Measurements from ENCODE around the gene RSPRY1.

Gene RSPRY1

GRCh38 chr16:57185945-57186871 is at the start of gene RSPRY1, which contains the start of gene PSME3IP1:
Gene RSPRY1, plus strand, starts transcription at chr16:57186329. Its CDS starts 18,330 bp downstream, at chr16:57204659.
Gene PSME3IP1, minus strand, starts transcription at chr16:57186039. Its CDS starts 12,185 bp downstream, at chr16:57173854.
- peak; percentile 100 for DNase-seq (ENCODE audit: low spot score)

DNA sequence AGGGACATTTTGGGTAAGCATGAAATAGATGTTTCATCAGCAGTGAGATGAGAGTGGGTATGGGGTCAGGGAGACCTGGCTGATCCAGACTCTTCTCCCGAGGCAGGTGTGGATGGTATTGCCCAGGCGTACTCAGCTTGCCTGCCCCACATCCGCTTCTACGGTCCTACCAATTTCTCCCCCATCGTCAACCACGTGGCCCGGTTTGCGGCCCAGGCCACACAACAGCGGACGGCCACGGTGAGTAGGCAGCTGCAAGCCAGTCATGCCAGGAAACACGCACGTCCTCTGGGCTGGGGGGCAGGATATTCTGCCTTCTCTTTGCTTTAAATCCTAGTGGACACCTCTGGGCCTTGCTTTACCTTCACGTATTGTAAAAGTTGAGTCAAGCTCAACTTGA is 49.1 kb upstream of the RSPRY1 start:
- no peak for DNase-seq (ENCODE audit: low spot score)

DNA sequence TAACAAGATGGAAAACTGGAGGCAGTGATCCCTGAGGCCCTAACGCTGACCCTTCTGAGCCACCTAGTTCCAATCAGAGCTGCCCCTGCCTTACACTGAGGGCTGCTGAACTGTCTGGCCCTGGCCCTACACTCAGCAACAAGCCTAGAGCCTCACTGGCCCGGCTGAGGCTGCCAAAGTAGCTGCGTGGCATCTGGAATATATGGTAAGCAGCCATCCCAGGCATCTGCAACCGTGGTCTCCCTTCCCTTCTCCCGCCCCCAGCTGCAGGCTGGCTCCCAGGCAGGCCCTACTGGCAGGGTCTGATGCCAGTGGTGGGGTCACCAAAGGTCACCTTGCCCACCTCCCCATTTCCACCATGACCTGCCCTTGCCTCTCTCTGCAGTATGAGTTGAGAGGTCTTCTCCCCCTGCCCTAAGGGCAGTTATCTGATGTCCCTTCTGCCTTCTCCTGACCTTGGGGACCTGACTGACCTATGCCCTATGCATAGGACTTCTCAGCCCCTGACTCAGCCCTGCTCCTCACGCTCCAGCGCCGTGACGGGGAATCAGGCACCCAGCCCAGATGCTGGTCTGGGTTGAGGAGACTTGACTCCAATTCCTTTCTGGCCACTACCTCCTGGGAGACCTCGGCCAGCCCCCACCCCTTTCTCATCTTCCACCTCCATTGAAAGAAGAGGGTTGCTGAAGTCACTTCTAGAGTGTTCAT is 48.4 kb upstream of the RSPRY1 start:
- DNase-seq (ENCODE audit: low spot score): no peak

DNA sequence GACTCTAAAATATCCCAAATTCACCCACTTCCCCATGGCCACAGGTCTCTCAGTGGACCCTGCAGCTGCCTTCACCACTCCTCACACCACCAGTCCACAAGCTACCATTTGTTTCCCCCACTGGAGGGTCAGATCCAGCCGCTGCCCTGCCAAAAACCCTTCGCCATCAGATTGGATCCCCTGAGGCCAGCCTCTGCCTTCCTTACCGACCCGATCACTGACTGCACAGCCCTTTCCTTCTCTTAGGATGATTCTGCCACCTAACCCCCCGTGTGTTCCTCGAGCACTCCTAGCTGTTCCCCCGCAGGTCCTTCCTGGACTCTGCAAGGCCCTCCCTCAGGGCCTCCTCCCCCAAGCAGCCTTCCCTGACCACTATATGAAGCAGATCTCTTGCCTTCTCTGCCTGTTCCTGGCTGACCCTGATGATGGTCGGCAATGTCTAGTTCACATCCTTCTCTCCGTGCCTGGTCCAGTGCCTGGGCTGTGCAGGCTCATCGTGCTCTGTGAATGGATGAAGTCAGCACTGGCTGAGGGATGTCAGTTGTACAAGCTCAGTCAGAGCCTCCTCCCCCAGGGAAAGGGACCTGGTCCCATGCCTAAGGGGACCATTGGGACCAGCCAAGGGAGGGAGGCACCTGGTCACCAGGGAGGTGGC is 47.7 kb upstream of the RSPRY1 start:
- no peak for DNase-seq (ENCODE audit: low spot score)

GRCh38 chr16:57140931-57141668 is 45.0 kb upstream of the RSPRY1 start:
- no peak for DNase-seq (ENCODE audit: low spot score)

DNA sequence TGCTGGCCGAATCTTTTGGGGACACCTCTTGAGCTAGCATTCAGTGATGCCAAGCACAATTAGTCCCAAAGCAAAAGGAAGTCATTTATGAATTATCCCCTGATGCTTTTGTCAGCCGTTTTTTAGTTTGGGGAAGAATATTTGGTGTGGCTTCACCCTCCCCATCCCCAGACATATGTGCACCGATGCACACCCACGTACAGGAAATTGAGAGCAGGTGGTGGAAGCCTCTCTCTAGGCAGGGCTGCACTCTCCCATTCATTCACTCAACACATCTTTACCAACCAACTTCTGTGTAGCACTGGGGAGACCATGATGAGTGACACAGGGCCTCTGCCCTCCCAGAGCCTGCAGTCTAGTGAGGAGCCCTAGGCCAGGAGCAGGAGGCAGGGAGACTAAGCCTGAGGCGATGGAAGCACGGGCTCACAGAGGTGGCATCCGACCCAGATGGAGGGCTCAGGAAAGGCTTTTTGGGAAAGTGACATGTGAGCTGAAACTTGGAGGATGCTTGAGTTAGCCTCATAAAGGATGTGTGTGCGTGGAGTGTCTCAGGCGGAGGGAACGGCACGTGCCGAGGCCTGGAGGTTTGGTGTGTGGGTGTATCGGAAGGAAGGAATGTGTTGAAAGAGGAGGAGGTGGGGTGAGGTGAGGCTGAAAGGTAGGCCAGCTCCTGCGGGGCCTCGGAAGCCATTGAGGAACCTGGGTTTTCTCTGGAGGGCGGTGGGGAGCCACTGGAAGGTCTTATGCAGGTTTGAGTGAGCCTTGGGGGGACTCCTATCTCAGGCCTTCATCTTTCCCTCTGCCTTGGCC is 44.1 kb upstream of the RSPRY1 start:
- DNase-seq (ENCODE audit: low spot score): no peak

DNA sequence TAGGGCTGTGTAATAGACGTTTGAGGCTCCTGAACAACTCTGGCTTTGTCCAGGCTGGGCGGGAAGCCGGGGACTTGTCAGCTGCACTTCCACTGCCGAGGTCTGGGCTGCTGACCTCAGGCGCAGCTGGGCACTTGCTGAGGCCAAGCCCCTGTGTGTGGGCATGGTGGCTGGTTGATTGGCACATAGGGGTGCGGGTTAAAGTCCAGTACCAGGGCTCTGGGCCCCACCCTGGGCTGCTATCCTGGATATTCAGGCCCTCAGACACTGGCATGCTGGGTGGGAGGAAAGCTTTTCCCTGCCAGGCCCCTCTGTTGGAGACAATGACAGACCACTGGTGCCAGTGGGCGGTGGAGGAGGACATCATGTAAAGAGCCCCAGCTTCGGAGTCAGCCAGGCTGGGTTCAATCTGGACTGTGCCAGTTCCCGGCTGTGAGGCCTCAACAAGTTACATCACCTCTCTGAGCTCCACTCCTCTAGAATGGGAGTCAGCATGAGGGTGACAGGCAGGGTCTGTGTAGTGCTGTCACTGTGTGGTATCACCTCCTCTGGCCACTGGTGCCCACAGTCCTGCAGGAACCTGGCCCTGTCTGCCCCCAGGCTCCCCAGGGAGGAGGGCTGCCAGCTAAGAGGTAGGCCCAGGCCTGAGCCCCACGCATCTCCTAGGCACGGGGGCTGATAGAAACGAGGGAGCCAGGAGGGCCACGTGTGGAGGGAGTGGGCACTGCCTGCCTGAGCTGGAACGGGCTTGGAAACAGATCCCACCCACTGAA is 42.8 kb upstream of the RSPRY1 start:
- DNase-seq (ENCODE audit: low spot score): no peak

DNA sequence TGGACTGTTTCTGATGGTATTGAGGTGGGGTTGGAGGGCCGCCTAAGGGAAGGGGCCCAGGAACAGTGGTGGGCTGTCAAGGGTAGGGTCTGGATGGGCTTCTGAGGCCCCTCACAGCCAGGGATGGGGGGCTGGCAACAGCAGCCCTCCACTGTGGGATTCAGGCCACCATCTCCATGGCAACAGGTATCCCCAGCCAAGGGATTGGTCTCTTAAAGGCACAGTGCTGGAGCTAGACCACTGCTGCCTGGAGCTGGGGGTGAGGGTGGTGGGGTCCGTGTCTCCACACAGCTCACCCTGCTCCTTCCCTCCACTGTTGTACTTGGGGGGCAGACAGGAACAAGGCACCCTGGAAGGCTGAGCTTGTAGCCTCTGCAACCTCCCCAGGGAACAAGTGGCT is 42.1 kb upstream of the RSPRY1 start:
- DNase-seq (ENCODE audit: low spot score): no peak

DNA sequence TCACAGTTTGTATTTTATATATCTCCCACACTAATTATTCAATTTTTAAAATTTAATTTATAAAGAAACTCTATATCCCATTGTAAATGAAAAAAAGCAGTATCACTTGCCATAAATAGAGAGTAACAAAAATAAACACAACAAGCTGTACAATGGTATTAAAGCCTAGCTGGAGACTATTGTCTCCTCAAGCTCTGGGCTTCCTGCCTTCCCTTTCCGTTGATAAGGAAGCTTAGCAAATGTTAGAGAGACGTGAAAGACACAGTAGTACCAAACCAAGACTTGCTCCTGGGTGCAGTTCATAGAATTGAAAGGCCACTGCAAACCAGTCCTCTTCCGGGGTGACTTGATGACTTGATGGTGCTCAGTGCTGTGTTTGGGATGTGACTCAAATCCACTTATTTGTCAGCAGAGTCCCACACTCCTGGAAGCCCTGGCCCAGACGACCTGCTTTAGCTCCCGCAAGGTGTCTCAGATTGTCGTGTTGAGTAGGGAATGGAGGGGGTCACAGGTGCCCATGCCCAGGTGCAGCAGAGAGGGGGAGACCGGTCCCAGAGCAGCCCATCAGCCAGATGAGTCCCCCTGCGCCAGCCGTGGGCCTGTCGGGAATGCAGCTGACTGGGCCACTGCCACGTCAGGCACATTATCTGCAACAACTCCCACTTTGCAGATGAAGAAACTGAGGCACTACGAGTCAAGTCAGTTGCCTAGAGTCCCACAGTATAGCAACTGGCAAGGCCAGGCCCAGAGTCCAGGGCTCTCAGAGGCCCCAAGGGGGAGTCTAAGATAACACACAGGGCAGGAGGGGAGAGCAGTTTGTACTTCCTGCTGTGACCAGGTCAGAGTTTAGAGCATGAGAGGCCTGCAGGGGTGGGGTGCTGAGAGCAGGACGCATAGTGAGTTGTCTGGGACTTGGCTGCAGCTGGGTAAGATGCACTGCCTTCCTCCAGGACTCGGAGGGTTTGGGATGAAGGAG is 40.8 kb upstream of the RSPRY1 start:
- no peak for DNase-seq (ENCODE audit: low spot score)

DNA sequence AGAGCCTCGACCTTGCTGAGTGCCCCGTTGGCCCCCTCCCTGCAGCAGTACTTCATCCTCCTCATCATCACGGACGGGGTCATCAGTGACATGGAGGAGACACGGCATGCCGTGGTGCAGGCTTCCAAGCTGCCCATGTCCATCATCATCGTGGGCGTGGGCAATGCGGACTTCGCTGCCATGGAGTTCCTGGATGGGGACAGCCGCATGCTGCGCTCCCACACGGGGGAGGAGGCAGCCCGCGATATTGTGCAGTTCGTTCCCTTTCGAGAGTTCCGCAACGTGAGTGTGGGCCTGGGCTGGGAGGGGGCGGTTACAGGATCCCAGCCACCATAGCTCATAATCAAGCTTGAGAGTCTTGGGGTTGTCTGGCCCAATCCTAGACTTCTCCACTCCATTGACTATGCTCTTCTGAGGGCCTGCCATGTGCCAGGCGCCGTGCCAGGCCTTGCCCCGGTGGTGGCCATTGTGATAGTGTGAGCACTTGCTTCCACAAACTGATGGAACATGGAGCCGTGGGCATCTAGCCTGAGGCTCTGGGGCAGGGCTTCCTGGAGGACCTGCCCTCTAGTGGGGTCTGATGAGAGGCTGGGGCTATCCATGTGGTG is 40.0 kb upstream of the RSPRY1 start:
- DNase-seq (ENCODE audit: low spot score): no peak

GRCh38 chr16:57146735-57147134 is 39.4 kb upstream of the RSPRY1 start:
- DNase-seq (ENCODE audit: low spot score): peak; percentile 19

DNA sequence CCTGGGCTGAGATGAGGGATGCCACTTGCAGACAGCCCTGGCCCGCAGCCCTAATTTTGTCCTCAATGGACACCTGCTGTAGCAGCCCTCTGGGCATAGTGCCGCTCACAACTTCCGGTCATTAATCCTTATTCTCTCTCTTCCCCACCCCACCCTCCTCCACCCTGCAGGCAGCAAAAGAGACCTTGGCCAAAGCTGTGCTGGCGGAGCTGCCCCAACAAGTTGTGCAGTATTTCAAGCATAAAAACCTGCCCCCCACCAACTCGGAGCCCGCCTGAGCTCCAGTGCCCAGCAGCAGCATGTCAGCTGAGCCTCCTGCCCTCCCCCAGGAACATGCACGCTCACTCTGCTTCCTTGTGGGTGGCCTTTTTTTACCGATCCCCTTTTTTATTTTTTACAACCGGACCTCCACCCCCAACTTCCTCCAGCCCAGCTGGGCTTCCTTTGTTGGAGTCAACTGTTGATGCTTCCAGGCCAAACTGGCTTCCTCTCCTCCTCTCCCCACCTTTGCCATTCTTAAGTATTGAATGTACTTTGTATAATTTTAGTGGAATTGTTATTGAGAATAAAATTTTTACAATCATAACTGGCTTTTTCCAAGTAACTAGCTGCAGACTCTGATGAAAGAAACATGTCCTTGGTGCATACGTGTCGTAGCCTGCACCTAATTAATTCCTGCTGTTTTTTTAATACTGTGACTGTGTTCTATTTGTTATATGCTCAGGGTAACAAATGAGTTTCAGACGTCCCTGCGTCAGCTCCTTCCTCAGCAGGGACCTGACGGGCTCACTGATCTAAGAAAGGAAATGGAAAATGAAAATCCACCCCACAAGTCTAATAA is 38.5 kb upstream of the RSPRY1 start:
- peak; percentile 47 for DNase-seq (ENCODE audit: low spot score)

- DNase-seq (ENCODE audit: low spot score): no peak
Observed at GRCh38 chr16:57148481-57148880, 37.6 kb upstream of the RSPRY1 start.

- no peak for DNase-seq (ENCODE audit: low spot score)
Observed at GRCh38 chr16:57149391-57149790, 36.7 kb upstream of the RSPRY1 start.

DNA sequence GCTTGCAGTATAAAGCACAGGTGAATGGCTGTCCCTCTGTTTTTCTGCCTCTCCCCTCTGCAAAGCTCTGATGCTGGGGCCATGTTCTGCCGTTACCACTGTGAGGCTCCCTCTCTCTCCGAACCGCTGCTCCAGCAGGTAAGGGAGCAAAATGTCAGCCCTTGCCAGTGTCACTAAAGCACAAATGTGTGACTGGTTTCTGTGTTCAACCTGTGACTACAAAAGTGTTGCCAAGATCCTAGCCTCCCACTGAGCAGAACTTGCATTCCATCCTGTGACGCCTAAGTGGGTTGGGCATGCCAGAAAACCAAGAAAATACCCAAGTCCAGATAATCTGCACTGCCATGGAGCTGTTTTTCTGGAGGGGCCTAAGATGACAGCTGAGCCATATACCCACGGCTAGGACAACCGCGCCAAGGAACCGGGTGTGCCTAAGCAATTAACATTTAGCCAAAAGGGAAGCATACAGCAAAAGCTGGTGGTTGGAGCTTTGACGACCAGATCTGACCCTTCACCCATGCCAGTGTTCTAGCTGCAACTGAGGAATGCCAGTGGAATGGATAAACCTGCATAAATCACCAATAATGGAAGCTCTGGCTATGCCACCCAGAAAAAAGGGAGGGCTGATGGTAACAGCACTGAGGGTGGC is 35.3 kb upstream of the RSPRY1 start:
- DNase-seq (ENCODE audit: low spot score): peak; percentile 50

DNA sequence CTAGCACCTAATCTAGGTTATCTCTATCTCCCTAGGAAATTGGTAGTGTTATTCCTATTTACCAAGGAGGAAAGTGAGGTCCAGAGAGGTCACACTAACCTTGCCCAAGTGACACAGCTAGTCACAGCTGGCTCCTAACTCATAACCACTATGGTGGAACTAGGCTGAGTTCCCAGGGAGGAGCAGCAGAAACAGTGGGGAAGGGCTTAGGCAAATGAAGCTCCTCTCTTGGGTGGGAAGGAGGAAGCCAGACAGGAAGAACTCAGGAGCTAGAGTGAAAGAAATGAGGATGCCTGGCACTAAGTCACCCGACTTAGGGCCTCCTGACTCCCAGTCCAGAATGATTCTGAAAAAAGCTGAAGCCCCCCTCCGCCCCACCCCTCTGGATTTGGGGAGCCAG is 34.8 kb upstream of the RSPRY1 start:
- no peak for DNase-seq (ENCODE audit: low spot score)

Measured in cerebellar cortex (tissue), 1 donor.